Measurements from ENCODE around the gene HLA-A. TPM values are rescaled to one million over a fixed set of nuclear protein-coding genes. Genes with fewer than 3 reads are reported as not detected.

The HLA-A gene
- total RNA-seq (1,000 to 10,000 TPM in 1 of 9 donors, 100 to 1,000 TPM in 8; 263 to 1,427 (median 361) TPM), polyA plus RNA-seq (1,000 to 10,000 TPM in 1 of 2 donors, 100 to 1,000 TPM in 1; 299 to 1,581 TPM)
- long read RNA-seq, donor 1, transcript HLA-A-203 (8 exons, 1,611 nt) = major isoform, 177 of 322 reads
- long read RNA-seq, donor 1, partial matches to known transcripts = 125 of 322 reads
- long read RNA-seq, donor 1, other reads (novel, unspliced or antisense) = 20 of 322 reads
- long read RNA-seq, donor 2, transcript HLA-A-203 (8 exons, 1,611 nt) = major isoform, 695 of 804 reads
- long read RNA-seq, donor 2, partial matches to known transcripts = 75 of 804 reads
- long read RNA-seq, donor 2, other reads (novel, unspliced or antisense) = 34 of 804 reads
- long read RNA-seq, donor 3, transcript HLA-A-203 (8 exons, 1,611 nt) = major isoform, 173 of 334 reads
- long read RNA-seq, donor 3, partial matches to known transcripts = 132 of 334 reads
- long read RNA-seq, donor 3, other reads (novel, unspliced or antisense) = 29 of 334 reads

- Histone ChIP-seq H3K4me3 (peak within 1 kb of the TSS; percentile 53 to 92 (median 72)), H3K27me3 (no peaks in the 10 kb centered on the region), H3K9me3 (no peaks in the 10 kb centered on the region), H3K36me3 (peaks cover 0 to 36% (median 4%) of the 10 kb centered on the region in 9 donors), H3K27ac (peak within 1 kb of the TSS; percentile 74 to 98 (median 90)), H3K4me1 (peaks cover 0 to 35% (median 0%) of the 10 kb centered on the region in 12 donors)
- ATAC-seq (peak; percentile 97 to 99 (median 98)), DNase-seq (peak; percentile 94 to 97 (median 95))
- intact Hi-C loops (cut with DNase I) = loop anchor here in 7 of 10 donors (1.0 to 5.0 kb wide), 6 partner anchors 22 to 55 kb away; no protein-coding TSS in a partner anchor
- 0 to 2% (median 1%) methylated on average over 47 to 68 of the region's 68 CpGs for WGBS, 4 donors
- TF ChIP-seq CTCF (IDR thresholded peaks at IDR 0.05) (no peak), POLR2A (IDR thresholded peaks at IDR 0.05) (peak; percentile 55 to 98)
Observed at GRCh38 chr6:29942275-29943052, at the start of gene HLA-A. Gene HLA-A (plus strand): TSS chr6:29942532. CDS start chr6:29942554, 22 bp downstream.

GRCh38 chr6:29892696-29893095, 49.6 kb upstream of the HLA-A start:
- no peak for DNase-seq

GRCh38 chr6:29899281-29899680, 43.1 kb upstream of the HLA-A start:
- Histone ChIP-seq H3K4me3 (no peak overlapping the region), H3K36me3 (no peaks in the 10 kb centered on the region), H3K27ac (no peak overlapping the region), H3K27me3 (no peaks in the 10 kb centered on the region), H3K4me1 (no peaks in the 10 kb centered on the region), H3K9me3 (no peaks in the 10 kb centered on the region)
- ATAC-seq (no peak), DNase-seq (no peak)
- 81 to 86% (median 84%) methylated on average over 3 of the region's 3 CpGs; no CpG with 5 or more reads in 1 of the 4 donors for WGBS, 4 donors
- TF ChIP-seq POLR2A (IDR thresholded peaks at IDR 0.05) (no peak), CTCF (IDR thresholded peaks at IDR 0.05) (no peak)
- intact Hi-C loops (cut with DNase I) = no loop called here

More at GRCh38 chr6:29892696-29893095, 49.6 kb upstream of the HLA-A start:
- H3K4me1 ChIP-seq = peaks cover 0 to 7% (median 0%) of the 10 kb centered on the region in 12 donors
- TF ChIP-seq CTCF (IDR thresholded peaks at IDR 0.05) = no peak
- TF ChIP-seq POLR2A (IDR thresholded peaks at IDR 0.05) = no peak
- no peak for ATAC-seq
- H3K4me3 ChIP-seq = no peak overlapping the region
- no peaks in the 10 kb centered on the region for H3K9me3 ChIP-seq
- H3K27ac ChIP-seq = no peak overlapping the region
- H3K36me3 ChIP-seq = peaks cover 0 to 3% (median 0%) of the 10 kb centered on the region in 9 donors
- intact Hi-C loops (cut with DNase I) = no loop called here
- H3K27me3 ChIP-seq = no peaks in the 10 kb centered on the region

Data from heart left ventricle (tissue), 16 donors.